ENCODE results near the gene PRUNE2. TPM values are rescaled to one million over a fixed set of nuclear protein-coding genes. Genes with fewer than 3 reads are reported as not detected.

Gene PRUNE2
- total and polyA plus RNA-seq, 2 of the 8 experiments (the other 6 are each of a cell fraction or from before 2014, with no cell fraction given), result 5.5 to 13.3 TPM

DNA sequence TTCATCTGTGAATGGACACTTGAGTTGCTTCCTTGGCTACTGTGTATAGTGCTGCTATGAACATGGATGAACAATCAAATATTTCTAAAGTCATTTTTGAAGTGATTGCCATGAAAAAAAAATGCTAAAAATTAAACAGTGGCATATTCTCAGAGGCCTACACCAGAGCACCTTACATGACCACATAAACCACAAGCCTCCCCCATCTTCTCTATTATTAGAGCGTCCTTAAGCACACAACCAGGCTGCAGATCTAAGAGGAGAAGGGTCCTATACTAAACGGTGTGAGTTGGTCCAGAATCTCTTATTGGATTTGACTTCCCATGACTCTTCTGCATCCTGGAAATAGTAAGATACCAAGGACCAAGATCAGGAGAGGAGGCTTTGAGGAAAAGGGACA lies 107.4 kb downstream of the PRUNE2 start (continued):
- TF ChIP-seq, protein P1, sequence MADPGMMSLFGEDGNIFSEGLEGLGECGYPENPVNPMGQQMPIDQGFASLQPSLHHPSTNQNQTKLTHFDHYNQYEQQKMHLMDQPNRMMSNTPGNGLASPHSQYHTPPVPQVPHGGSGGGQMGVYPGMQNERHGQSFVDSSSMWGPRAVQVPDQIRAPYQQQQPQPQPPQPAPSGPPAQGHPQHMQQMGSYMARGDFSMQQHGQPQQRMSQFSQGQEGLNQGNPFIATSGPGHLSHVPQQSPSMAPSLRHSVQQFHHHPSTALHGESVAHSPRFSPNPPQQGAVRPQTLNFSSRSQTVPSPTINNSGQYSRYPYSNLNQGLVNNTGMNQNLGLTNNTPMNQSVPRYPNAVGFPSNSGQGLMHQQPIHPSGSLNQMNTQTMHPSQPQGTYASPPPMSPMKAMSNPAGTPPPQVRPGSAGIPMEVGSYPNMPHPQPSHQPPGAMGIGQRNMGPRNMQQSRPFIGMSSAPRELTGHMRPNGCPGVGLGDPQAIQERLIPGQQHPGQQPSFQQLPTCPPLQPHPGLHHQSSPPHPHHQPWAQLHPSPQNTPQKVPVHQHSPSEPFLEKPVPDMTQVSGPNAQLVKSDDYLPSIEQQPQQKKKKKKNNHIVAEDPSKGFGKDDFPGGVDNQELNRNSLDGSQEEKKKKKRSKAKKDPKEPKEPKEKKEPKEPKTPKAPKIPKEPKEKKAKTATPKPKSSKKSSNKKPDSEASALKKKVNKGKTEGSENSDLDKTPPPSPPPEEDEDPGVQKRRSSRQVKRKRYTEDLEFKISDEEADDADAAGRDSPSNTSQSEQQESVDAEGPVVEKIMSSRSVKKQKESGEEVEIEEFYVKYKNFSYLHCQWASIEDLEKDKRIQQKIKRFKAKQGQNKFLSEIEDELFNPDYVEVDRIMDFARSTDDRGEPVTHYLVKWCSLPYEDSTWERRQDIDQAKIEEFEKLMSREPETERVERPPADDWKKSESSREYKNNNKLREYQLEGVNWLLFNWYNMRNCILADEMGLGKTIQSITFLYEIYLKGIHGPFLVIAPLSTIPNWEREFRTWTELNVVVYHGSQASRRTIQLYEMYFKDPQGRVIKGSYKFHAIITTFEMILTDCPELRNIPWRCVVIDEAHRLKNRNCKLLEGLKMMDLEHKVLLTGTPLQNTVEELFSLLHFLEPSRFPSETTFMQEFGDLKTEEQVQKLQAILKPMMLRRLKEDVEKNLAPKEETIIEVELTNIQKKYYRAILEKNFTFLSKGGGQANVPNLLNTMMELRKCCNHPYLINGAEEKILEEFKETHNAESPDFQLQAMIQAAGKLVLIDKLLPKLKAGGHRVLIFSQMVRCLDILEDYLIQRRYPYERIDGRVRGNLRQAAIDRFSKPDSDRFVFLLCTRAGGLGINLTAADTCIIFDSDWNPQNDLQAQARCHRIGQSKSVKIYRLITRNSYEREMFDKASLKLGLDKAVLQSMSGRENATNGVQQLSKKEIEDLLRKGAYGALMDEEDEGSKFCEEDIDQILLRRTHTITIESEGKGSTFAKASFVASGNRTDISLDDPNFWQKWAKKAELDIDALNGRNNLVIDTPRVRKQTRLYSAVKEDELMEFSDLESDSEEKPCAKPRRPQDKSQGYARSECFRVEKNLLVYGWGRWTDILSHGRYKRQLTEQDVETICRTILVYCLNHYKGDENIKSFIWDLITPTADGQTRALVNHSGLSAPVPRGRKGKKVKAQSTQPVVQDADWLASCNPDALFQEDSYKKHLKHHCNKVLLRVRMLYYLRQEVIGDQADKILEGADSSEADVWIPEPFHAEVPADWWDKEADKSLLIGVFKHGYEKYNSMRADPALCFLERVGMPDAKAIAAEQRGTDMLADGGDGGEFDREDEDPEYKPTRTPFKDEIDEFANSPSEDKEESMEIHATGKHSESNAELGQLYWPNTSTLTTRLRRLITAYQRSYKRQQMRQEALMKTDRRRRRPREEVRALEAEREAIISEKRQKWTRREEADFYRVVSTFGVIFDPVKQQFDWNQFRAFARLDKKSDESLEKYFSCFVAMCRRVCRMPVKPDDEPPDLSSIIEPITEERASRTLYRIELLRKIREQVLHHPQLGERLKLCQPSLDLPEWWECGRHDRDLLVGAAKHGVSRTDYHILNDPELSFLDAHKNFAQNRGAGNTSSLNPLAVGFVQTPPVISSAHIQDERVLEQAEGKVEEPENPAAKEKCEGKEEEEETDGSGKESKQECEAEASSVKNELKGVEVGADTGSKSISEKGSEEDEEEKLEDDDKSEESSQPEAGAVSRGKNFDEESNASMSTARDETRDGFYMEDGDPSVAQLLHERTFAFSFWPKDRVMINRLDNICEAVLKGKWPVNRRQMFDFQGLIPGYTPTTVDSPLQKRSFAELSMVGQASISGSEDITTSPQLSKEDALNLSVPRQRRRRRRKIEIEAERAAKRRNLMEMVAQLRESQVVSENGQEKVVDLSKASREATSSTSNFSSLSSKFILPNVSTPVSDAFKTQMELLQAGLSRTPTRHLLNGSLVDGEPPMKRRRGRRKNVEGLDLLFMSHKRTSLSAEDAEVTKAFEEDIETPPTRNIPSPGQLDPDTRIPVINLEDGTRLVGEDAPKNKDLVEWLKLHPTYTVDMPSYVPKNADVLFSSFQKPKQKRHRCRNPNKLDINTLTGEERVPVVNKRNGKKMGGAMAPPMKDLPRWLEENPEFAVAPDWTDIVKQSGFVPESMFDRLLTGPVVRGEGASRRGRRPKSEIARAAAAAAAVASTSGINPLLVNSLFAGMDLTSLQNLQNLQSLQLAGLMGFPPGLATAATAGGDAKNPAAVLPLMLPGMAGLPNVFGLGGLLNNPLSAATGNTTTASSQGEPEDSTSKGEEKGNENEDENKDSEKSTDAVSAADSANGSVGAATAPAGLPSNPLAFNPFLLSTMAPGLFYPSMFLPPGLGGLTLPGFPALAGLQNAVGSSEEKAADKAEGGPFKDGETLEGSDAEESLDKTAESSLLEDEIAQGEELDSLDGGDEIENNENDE (IDR thresholded peaks at IDR 0.05; ENCODE audit: insufficient replicate concordance, low read length), result no peak
- no peak for TF ChIP-seq HDAC2 (IDR thresholded peaks at IDR 0.05; ENCODE audit: borderline replicate concordance in 1 of 2, low read depth in 2 of 2, low read length in 2 of 2)
- TF ChIP-seq YY1 (IDR thresholded peaks at IDR 0.05; ENCODE audit: low read depth, low read length), result no peak
- TF ChIP-seq RAD21 (IDR thresholded peaks at IDR 0.05 in 1 of 2, conservative IDR thresholded peaks at IDR 0.05 in 1 of 2; ENCODE audit: low read depth in 2 of 2, low read length in 2 of 2), result no peak
- no peak for TF ChIP-seq CBX8 (IDR thresholded peaks at IDR 0.05; ENCODE audit: borderline replicate concordance, low read depth, low read length)
- TF ChIP-seq, protein P2, sequence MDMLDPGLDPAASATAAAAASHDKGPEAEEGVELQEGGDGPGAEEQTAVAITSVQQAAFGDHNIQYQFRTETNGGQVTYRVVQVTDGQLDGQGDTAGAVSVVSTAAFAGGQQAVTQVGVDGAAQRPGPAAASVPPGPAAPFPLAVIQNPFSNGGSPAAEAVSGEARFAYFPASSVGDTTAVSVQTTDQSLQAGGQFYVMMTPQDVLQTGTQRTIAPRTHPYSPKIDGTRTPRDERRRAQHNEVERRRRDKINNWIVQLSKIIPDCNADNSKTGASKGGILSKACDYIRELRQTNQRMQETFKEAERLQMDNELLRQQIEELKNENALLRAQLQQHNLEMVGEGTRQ (IDR thresholded peaks at IDR 0.05; ENCODE audit: low read length), result no peak
- TF ChIP-seq GABPA (IDR thresholded peaks at IDR 0.05; ENCODE audit: borderline replicate concordance, insufficient read depth, low read length), result no peak
- TF ChIP-seq CTBP2 (IDR thresholded peaks at IDR 0.05; ENCODE audit: borderline replicate concordance, insufficient read depth, insufficient read length, low read length), result no peak

Measured in H1 (cell line).